Mammary epithelial cell (primary cell): ENCODE measurements around the gene ZNF629.

Experiments
- CTCF ChIP-seq, 2 donors: IDR thresholded peaks in 1 of 2; conservative IDR thresholded peaks in 1 of 2; 2 replicates each; pipeline ENCODE4 v1.5.1; 2011 to 2012; ENCODE audit warnings: inconsistent platforms in 2 of 2, low read length in 2 of 2, mild to moderate bottlenecking in 2 of 2, control low read depth in 1 of 2, low read depth in 1 of 2; ENCODE audit not compliant: insufficient read depth in 1 of 2; ENCODE audit errors: extremely low read depth in 1 of 2
- EZH2 ChIP-seq: IDR thresholded peaks from 2 replicates; pipeline ENCODE4 v1.6.1; 2012; ENCODE audit warnings: low read length, inconsistent platforms, borderline replicate concordance

- TF ChIP-seq CTCF (conservative IDR thresholded peaks at IDR 0.05 in 1 of 2, IDR thresholded peaks at IDR 0.05 in 1 of 2; ENCODE audit: extremely low read depth in 1 of 2, insufficient read depth in 1 of 2, low read depth in 1 of 2, low read length in 2 of 2) (no peak), EZH2 (no peak)
Measured at GRCh38 chr16:30738984-30739951, 47.7 kb downstream of the ZNF629 start.
